ENCODE measurements around the gene LRRC36.

The LRRC36 gene

GRCh38 chr16:67419931-67420330 lies 93.3 kb downstream of the LRRC36 start:
- Histone ChIP-seq H3K79me2 (ENCODE audit: insufficient read depth, low read length) (no peaks in the 10 kb centered on the region), H3K36me3 (ENCODE audit: insufficient read depth, low read length) (no peaks in the 10 kb centered on the region), H3K9me2 (replicated peaks; ENCODE audit: low read depth, low read length) (no peaks in the 10 kb centered on the region), H2AFZ (ENCODE audit: low read length) (no peak overlapping the region), H3K9ac (ENCODE audit: low read depth, low read length, poor library complexity, severe bottlenecking) (no peak overlapping the region), H3F3A (ENCODE audit: low read depth) (no peaks in the 10 kb centered on the region), H3K9me3 (ENCODE audit: insufficient read depth, low read depth, low read length) (no peaks in the 10 kb centered on the region), H3K4me3 (ENCODE audit: low read length, poor library complexity, severe bottlenecking) (no peak overlapping the region), H3K4me2 (ENCODE audit: low read depth, low read length, poor library complexity, severe bottlenecking) (no peak overlapping the region), H4K20me1 (ENCODE audit: insufficient read depth, low read length, poor library complexity, severe bottlenecking) (no peaks in the 10 kb centered on the region), H3K4me1 (ENCODE audit: insufficient read depth, low read length, poor library complexity, severe bottlenecking) (no peaks in the 10 kb centered on the region), H3K27me3 (ENCODE audit: insufficient read depth, low read length, poor library complexity, severe bottlenecking) (no peaks in the 10 kb centered on the region)
- TF ChIP-seq, protein P1, sequence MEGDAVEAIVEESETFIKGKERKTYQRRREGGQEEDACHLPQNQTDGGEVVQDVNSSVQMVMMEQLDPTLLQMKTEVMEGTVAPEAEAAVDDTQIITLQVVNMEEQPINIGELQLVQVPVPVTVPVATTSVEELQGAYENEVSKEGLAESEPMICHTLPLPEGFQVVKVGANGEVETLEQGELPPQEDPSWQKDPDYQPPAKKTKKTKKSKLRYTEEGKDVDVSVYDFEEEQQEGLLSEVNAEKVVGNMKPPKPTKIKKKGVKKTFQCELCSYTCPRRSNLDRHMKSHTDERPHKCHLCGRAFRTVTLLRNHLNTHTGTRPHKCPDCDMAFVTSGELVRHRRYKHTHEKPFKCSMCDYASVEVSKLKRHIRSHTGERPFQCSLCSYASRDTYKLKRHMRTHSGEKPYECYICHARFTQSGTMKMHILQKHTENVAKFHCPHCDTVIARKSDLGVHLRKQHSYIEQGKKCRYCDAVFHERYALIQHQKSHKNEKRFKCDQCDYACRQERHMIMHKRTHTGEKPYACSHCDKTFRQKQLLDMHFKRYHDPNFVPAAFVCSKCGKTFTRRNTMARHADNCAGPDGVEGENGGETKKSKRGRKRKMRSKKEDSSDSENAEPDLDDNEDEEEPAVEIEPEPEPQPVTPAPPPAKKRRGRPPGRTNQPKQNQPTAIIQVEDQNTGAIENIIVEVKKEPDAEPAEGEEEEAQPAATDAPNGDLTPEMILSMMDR (conservative IDR thresholded peaks at IDR 0.05; ENCODE audit: low read length): no peak
- TF ChIP-seq EZH2phosphoT487 (IDR thresholded peaks at IDR 0.05; ENCODE audit: borderline replicate concordance): no peak

- Histone ChIP-seq H3K9ac (ENCODE audit: low read depth, low read length, poor library complexity, severe bottlenecking) (no peak overlapping the region), H3K4me2 (ENCODE audit: low read depth, low read length, poor library complexity, severe bottlenecking) (no peak overlapping the region), H3K4me3 (ENCODE audit: low read length, poor library complexity, severe bottlenecking) (no peak overlapping the region), H3K4me1 (ENCODE audit: insufficient read depth, low read length, poor library complexity, severe bottlenecking) (no peaks in the 10 kb centered on the region), H3K9me2 (replicated peaks; ENCODE audit: low read depth, low read length) (no peaks in the 10 kb centered on the region), H3K9me3 (ENCODE audit: insufficient read depth, low read depth, low read length) (no peaks in the 10 kb centered on the region), H3F3A (ENCODE audit: low read depth) (no peaks in the 10 kb centered on the region), H3K27me3 (ENCODE audit: insufficient read depth, low read length, poor library complexity, severe bottlenecking) (no peaks in the 10 kb centered on the region), H2AFZ (ENCODE audit: low read length) (no peak overlapping the region), H4K20me1 (ENCODE audit: insufficient read depth, low read length, poor library complexity, severe bottlenecking) (no peaks in the 10 kb centered on the region), H3K36me3 (ENCODE audit: insufficient read depth, low read length) (no peaks in the 10 kb centered on the region), H3K79me2 (ENCODE audit: insufficient read depth, low read length) (no peaks in the 10 kb centered on the region)
- no peak for TF ChIP-seq EZH2phosphoT487 (IDR thresholded peaks at IDR 0.05; ENCODE audit: borderline replicate concordance)
- TF ChIP-seq, protein P1 (conservative IDR thresholded peaks at IDR 0.05; ENCODE audit: low read length): no peak
Observed at GRCh38 chr16:67421030-67421429, 94.4 kb downstream of the LRRC36 start.

GRCh38 chr16:67423015-67423414 lies 96.4 kb downstream of the LRRC36 start:
- Histone ChIP-seq H3F3A (ENCODE audit: low read depth) (no peaks in the 10 kb centered on the region), H3K27me3 (ENCODE audit: insufficient read depth, low read length, poor library complexity, severe bottlenecking) (no peaks in the 10 kb centered on the region), H4K20me1 (ENCODE audit: insufficient read depth, low read length, poor library complexity, severe bottlenecking) (no peaks in the 10 kb centered on the region), H3K4me2 (ENCODE audit: low read depth, low read length, poor library complexity, severe bottlenecking) (no peak overlapping the region), H3K36me3 (ENCODE audit: insufficient read depth, low read length) (no peaks in the 10 kb centered on the region), H3K9ac (ENCODE audit: low read depth, low read length, poor library complexity, severe bottlenecking) (no peak overlapping the region), H3K4me1 (ENCODE audit: insufficient read depth, low read length, poor library complexity, severe bottlenecking) (no peaks in the 10 kb centered on the region), H3K79me2 (ENCODE audit: insufficient read depth, low read length) (no peaks in the 10 kb centered on the region), H2AFZ (ENCODE audit: low read length) (no peak overlapping the region), H3K9me2 (replicated peaks; ENCODE audit: low read depth, low read length) (no peaks in the 10 kb centered on the region), H3K9me3 (ENCODE audit: insufficient read depth, low read depth, low read length) (no peaks in the 10 kb centered on the region), H3K4me3 (ENCODE audit: low read length, poor library complexity, severe bottlenecking) (no peak overlapping the region)
- TF ChIP-seq EZH2phosphoT487 (IDR thresholded peaks at IDR 0.05; ENCODE audit: borderline replicate concordance): no peak
- TF ChIP-seq, protein P1 (conservative IDR thresholded peaks at IDR 0.05; ENCODE audit: low read length): no peak

Data from Loucy (cell line).